Measurements from ENCODE around the gene DOK6.

Gene DOK6

GRCh38 chr18:69557282-69557681 lies 156.6 kb downstream of the DOK6 start:
- no peak for DNase-seq

DNA sequence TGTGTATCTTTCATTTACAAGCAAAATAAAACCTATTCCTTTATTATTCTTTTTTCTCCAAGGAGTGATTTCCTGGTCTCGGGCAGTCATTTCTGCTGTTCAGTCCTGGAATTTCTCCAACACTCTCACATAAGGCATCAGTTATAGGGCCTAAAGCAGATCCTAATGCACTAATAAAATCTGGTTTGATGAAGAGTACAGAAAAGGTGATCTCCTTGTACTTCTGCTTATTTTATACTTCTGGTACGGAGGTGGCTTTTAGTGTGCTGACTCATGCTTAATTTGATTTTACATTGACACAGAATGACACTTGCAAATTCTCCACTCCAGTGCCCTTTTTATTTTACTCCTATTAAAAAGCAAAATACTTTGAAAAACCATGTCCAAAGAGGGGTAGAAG lies 157.4 kb downstream of the DOK6 start:
- no peak for DNase-seq

DNA sequence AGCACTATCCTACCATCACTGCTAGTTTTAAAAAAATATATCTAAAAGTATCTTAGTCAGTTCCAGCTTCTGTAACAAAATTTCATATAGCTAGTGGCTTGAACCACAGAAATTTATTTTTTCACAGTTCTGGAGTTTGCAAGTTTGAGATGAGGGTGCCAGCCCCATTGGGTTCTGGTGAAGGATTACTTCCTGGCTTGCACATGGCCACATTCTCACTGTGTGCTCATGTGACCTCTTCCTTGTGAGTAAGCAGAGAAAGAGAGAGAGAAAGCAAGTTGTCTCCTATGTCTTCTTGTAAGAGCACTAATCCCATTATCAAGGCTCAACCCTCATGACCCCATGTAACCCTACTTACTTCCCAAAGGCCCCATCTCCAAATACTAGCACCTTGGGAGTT lies 158.9 kb downstream of the DOK6 start:
- no peak for DNase-seq

- DNase-seq = no peak
These were observed 163.9 kb downstream of the DOK6 start for GRCh38 chr18:69564602-69565001.

GRCh38 chr18:69567813-69568488 lies 167.3 kb downstream of the DOK6 start:
- DNase-seq = no peak

DNA sequence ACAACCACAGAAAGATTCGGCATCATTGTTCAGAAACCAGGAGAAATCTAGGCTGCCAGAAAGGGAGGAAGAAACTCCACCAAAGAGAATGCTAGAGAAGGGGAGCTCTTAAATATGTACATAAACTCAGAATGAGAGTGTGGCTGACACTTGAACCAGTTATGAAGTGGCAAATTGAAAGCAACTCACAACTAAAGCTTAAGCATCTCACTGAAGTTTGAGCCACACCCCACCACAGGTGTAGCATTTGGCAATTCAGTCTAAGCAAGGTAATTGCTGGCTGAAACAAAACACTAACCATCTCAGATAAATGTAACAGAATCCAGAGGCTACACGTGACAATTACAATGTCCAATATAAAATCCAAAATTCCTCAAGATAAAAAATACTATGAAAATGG lies 168.4 kb downstream of the DOK6 start:
- no peak for DNase-seq

- no peak for DNase-seq
These were observed 173.7 kb downstream of the DOK6 start for GRCh38 chr18:69574401-69574800.

DNA sequence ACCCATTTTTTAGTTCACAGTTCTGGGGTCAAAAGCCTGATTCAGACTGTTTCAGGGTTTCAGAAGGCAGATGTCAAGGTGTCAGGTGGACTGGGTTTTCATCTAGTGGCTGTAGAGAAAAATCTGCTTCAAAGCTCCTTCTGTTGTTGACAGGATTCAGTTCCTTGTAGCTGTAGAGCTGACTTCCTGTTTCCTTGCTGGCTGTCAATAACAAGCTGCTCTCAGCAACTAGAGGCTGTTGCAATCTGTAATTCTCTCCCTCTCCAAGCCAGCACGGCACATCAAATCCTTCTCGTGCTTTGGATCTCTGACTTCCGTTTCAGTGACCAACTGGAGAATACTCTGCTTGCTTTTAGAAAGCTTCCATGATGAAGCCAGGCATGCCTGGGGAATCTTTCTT lies 179.4 kb downstream of the DOK6 start:
- no peak for DNase-seq

GRCh38 chr18:69584429-69584828 lies 183.7 kb downstream of the DOK6 start:
- no peak for DNase-seq

- DNase-seq = no peak
These were observed 185.0 kb downstream of the DOK6 start for GRCh38 chr18:69585696-69586095.

- no peak for DNase-seq
These were observed 185.8 kb downstream of the DOK6 start for GRCh38 chr18:69586537-69586936.

GRCh38 chr18:69588301-69588700 lies 187.6 kb downstream of the DOK6 start:
- DNase-seq = no peak

GRCh38 chr18:69590150-69590549 lies 189.5 kb downstream of the DOK6 start:
- no peak for DNase-seq

- DNase-seq = no peak
These were observed 195.7 kb downstream of the DOK6 start for GRCh38 chr18:69596345-69596744.

DNA sequence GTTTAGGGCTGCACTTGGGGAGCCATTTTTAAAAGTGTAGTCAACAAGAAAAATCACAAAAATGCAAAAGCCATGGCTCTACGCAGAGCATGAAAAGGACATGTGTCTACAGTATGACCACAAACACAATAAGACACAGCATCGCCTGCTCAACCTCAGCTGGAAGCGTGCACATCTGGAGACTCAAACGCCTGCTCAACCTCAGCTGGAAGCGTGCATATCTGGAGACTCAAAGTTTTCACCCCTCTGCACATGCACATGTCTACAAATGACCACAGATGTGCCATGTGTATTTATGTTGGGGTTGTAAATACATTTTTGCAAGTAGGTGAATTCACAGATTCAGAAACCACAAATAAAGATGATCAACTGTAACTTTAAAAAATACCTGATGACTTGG lies 196.9 kb downstream of the DOK6 start:
- DNase-seq = no peak

- no peak for DNase-seq
These were observed 198.7 kb downstream of the DOK6 start for GRCh38 chr18:69599377-69599776.

- no peak for DNase-seq
These were observed 211.6 kb downstream of the DOK6 start for GRCh38 chr18:69612242-69612641.

GRCh38 chr18:69616114-69616513 lies 215.4 kb downstream of the DOK6 start:
- no peak for DNase-seq

- no peak for DNase-seq
These were observed 216.7 kb downstream of the DOK6 start for GRCh38 chr18:69617408-69617807.

GRCh38 chr18:69617888-69618287 lies 217.2 kb downstream of the DOK6 start:
- DNase-seq = no peak

- DNase-seq = no peak
These were observed 221.5 kb downstream of the DOK6 start for GRCh38 chr18:69622184-69622583.

DNA sequence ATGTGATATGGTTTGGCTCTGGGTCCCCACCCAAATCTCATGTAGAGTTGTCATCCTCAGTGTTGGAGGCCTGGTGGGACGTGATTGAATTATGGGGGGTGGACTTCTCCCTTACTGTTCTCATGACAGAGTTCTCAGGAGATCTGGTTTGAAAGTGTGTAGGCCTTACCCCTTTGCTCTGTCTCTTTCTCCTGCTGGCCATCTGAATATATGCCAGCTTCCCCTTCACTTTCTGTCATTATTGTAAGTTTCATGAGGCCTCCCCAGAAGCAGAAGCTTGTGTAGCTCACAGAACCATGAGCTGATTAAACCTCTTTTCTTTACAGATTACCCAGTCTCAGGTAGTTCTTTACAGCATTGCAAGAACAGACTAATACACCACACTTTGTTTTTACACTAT lies 222.3 kb downstream of the DOK6 start:
- DNase-seq = no peak

DNA sequence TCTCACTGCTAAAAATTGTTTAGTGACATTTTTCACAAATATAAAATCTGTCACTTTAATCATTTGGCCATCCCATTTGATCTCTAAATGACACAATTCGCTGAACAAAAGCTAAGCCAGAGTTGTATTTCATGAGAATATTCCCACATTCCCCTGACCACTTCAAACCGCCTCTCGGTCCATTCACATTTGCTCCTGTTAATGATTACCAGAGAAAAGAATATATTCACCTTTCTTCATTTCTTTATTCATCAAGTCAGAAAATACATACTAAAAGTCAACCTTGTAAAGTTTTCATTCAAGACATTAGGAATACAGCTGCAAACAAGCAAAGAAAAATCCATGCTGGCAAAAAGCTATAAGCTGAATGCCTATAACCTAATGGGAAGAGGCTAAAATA lies 225.5 kb downstream of the DOK6 start:
- DNase-seq = no peak

GRCh38 chr18:69626643-69627242 lies 226.1 kb downstream of the DOK6 start:
- DNase-seq = no peak

DNA sequence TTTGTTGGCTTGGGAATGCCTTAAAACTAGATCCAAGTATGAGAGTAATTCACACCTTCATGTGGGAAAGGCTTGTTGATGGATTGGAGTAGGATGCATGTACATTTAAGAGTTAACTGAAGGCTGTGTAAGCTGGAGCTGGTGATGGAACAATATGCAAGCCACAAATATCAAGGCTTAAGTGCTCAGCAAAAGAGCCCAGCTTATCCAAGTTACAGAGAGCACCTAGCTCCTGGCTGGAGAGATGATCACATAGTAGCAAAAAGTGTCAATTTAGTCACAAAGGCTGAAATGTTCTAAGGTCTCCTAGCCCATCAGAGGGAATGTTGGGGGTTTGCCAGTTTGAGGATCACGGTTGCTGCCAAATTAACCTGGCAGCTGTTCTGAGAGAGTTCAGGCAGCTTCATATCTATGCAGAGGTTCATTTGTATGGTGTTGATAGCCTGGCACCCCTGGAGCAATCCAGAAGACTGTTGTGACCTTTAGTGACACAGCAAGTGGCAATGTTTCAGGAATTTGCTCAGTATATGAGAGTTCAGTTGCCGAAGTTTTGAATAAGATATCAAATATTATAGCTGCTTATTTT lies 228.2 kb downstream of the DOK6 start:
- DNase-seq = no peak
